ENCODE data around the gene DNASE2. TPM values are rescaled to one million over a fixed set of nuclear protein-coding genes. Genes with fewer than 3 reads are reported as not detected.

DNASE2 gene
- total RNA-seq, 1 donor from 2014 or later, result 23.5 TPM

- Mint-ChIP-seq H3K27me3 (ENCODE audit: low read depth) (peaks cover 92% of the 10 kb centered on the region), H3K36me3 (no peaks in the 10 kb centered on the region), H3K27ac (no peak within 1 kb of the TSS), H3K9me3 (no peaks in the 10 kb centered on the region), H3K4me3 (peak within 1 kb of the TSS; percentile 62), H3K4me1 (peaks cover 8% of the 10 kb centered on the region)
- no peak for DNase-seq (ENCODE audit: low spot score in 2 of 2, unreplicated experiment in 2 of 2)
- TF ChIP-seq CTCF (IDR thresholded peaks at IDR 0.05; ENCODE audit: unreplicated experiment), result no peak
Observed at GRCh38 chr19:12834566-12834943, 46.7 kb downstream of the DNASE2 start, which contains the start of gene RTBDN. TSS of gene RTBDN (minus strand) at chr19:12834579. CDS start at chr19:12829979, 4,600 bp downstream.

- Mint-ChIP-seq H3K27ac (no peak overlapping the region), H3K27me3 (ENCODE audit: low read depth) (peaks cover 92% of the 10 kb centered on the region), H3K4me1 (peaks cover 8% of the 10 kb centered on the region), H3K4me3 (peak overlapping the region; percentile 57), H3K36me3 (no peaks in the 10 kb centered on the region), H3K9me3 (no peaks in the 10 kb centered on the region)
- no peak for TF ChIP-seq CTCF (IDR thresholded peaks at IDR 0.05; ENCODE audit: unreplicated experiment)
- DNase-seq (ENCODE audit: low spot score in 2 of 2, unreplicated experiment in 2 of 2), result no peak
Observed at GRCh38 chr19:12833738-12834565, 47.3 kb downstream of the DNASE2 start.

- peaks cover 8% of the 10 kb centered on the region for H3K4me1 Mint-ChIP-seq
- no peak for DNase-seq (ENCODE audit: low spot score in 2 of 2, unreplicated experiment in 2 of 2)
- H3K27me3 Mint-ChIP-seq (ENCODE audit: low read depth), result peaks cover 92% of the 10 kb centered on the region
- no peak overlapping the region for H3K27ac Mint-ChIP-seq
- peak overlapping the region; percentile 62 for H3K4me3 Mint-ChIP-seq
- H3K36me3 Mint-ChIP-seq, result no peaks in the 10 kb centered on the region
- no peaks in the 10 kb centered on the region for H3K9me3 Mint-ChIP-seq
- no peak for TF ChIP-seq CTCF (IDR thresholded peaks at IDR 0.05; ENCODE audit: unreplicated experiment)
Observed at GRCh38 chr19:12833418-12833737, 47.9 kb downstream of the DNASE2 start.

- H3K27me3 Mint-ChIP-seq (ENCODE audit: low read depth), result peaks cover 85% of the 10 kb centered on the region
Observed at GRCh38 chr19:12828494-12828893, 52.8 kb downstream of the DNASE2 start.

GRCh38 chr19:12825254-12826131, 55.8 kb downstream of the DNASE2 start:
- Mint-ChIP-seq H3K27me3 (ENCODE audit: low read depth) (peaks cover 55% of the 10 kb centered on the region), H3K4me3 (no peak overlapping the region), H3K36me3 (no peaks in the 10 kb centered on the region), H3K9me3 (peaks cover 4% of the 10 kb centered on the region), H3K4me1 (peaks cover 2% of the 10 kb centered on the region), H3K27ac (no peak overlapping the region)
- TF ChIP-seq CTCF (IDR thresholded peaks at IDR 0.05; ENCODE audit: unreplicated experiment), result peak; percentile 45
- no peak for DNase-seq (ENCODE audit: low spot score in 2 of 2, unreplicated experiment in 2 of 2)

More at GRCh38 chr19:12828494-12828893, 52.8 kb downstream of the DNASE2 start:
- Mint-ChIP-seq H3K36me3 (no peaks in the 10 kb centered on the region), H3K4me3 (no peak overlapping the region), H3K27ac (no peak overlapping the region), H3K9me3 (no peaks in the 10 kb centered on the region), H3K4me1 (peaks cover 7% of the 10 kb centered on the region)
- DNase-seq (ENCODE audit: low spot score in 2 of 2, unreplicated experiment in 2 of 2), result no peak
- no peak for TF ChIP-seq CTCF (IDR thresholded peaks at IDR 0.05; ENCODE audit: unreplicated experiment)

Small RNAs within 50 kb of the gene (microRNA-seq; reads per million reads assigned to microRNA genes)
- gene MIR5695, result 0.88 reads per million
- not detected for gene MIR6794

Other genes starting within 250 kb of the DNASE2 start
- gene MAN2B1, start 214.7 kb downstream of the DNASE2 start, total RNA-seq, result 105 to 109 TPM (median 107 TPM) in 3 replicates
- 12.5 to 14.6 TPM (median 13.6 TPM) in 3 replicates for gene WDR83, start 214.6 kb downstream of the DNASE2 start, total RNA-seq
- 91.3 to 101 TPM (median 97.0 TPM) in 3 replicates for gene DHPS, start 199.6 kb downstream of the DNASE2 start, total RNA-seq
- not detected in 3 replicates for gene GNG14, start 193.5 kb downstream of the DNASE2 start, total RNA-seq
- 9.6 to 9.8 TPM (median 9.8 TPM) in 3 replicates for gene FBXW9, start 184.8 kb downstream of the DNASE2 start, total RNA-seq
- 105 to 116 TPM (median 105 TPM) in 3 replicates for gene TNPO2, start 157.5 kb downstream of the DNASE2 start, total RNA-seq
- 148 to 161 TPM (median 156 TPM) in 3 replicates for gene TRIR, start 146.8 kb downstream of the DNASE2 start, total RNA-seq
- 44.6 to 49.8 TPM (median 46.9 TPM) in 3 replicates for gene GET3, start 144.0 kb downstream of the DNASE2 start, total RNA-seq
- gene BEST2, start 129.7 kb downstream of the DNASE2 start, total RNA-seq, result not detected in 3 replicates
- 89.2 to 93.7 TPM (median 92.7 TPM) in 3 replicates for gene HOOK2, start 105.9 kb downstream of the DNASE2 start, total RNA-seq
- gene JUNB, start 90.0 kb downstream of the DNASE2 start, total RNA-seq, result 160 to 169 TPM (median 164 TPM) in 3 replicates
- gene PRDX2, start 79.6 kb downstream of the DNASE2 start, total RNA-seq, result 361 to 381 TPM (median 380 TPM) in 3 replicates
- gene THSD8, start 79.4 kb downstream of the DNASE2 start, total RNA-seq, result 8.4 to 11.4 TPM (median 8.8 TPM) in 3 replicates
- gene RNASEH2A, start 74.9 kb downstream of the DNASE2 start, total RNA-seq, result 17.5 to 22.7 TPM (median 19.8 TPM) in 3 replicates
- not detected in 3 replicates for gene RTBDN, start 46.9 kb downstream of the DNASE2 start, total RNA-seq
- gene MAST1, start 42.9 kb downstream of the DNASE2 start, total RNA-seq, result 4.0 to 5.8 TPM (median 4.4 TPM) in 3 replicates
- 0.13 TPM in 1 of 3 replicates, not detected in the others for gene KLF1, start 5.8 kb upstream of the DNASE2 start, total RNA-seq
- 29.7 to 31.5 TPM (median 30.2 TPM) in 3 replicates for gene GCDH, start 9.7 kb upstream of the DNASE2 start, total RNA-seq
- gene SYCE2, start 37.8 kb upstream of the DNASE2 start, total RNA-seq, result 0.86 to 0.98 TPM (median 0.97 TPM) in 3 replicates
- 54.5 to 58.4 TPM (median 58.3 TPM) in 3 replicates for gene FARSA, start 52.3 kb upstream of the DNASE2 start, total RNA-seq
- 863 to 886 TPM (median 869 TPM) in 3 replicates for gene CALR, start 57.2 kb upstream of the DNASE2 start, total RNA-seq
- gene RAD23A, start 64.4 kb upstream of the DNASE2 start, total RNA-seq, result 78.6 to 87.4 TPM (median 80.7 TPM) in 3 replicates
- 18.7 to 19.1 TPM (median 18.8 TPM) in 3 replicates for gene GADD45GIP1, start 75.8 kb upstream of the DNASE2 start, total RNA-seq
- gene DAND5, start 88.1 kb upstream of the DNASE2 start, total RNA-seq, result 0.16 TPM in 1 of 3 replicates, not detected in the others
- gene NFIX, start 114.0 kb upstream of the DNASE2 start, total RNA-seq, result 52.4 to 55.5 TPM (median 53.8 TPM) in 3 replicates
- 3.4 to 4.0 TPM (median 3.8 TPM) in 3 replicates for gene LYL1, start 221.4 kb upstream of the DNASE2 start, total RNA-seq
- gene TRMT1, start 235.3 kb upstream of the DNASE2 start, total RNA-seq, result 53.9 to 58.6 TPM (median 57.0 TPM) in 3 replicates
- 63.0 to 76.4 TPM (median 74.5 TPM) in 3 replicates for gene NACC1, start 236.8 kb upstream of the DNASE2 start, total RNA-seq